Activated CD4-positive, CD25-positive, alpha-beta regulatory T cell treated with anti-CD3 and anti-CD28 coated beads, Interleukin-2, amount 50 U/mL, for 72 hours (primary cell): ENCODE data around the gene ART4.

Experiments used
- DNase-seq: peaks from one replicate; pipeline ENCODE4 v3.0.0; 2021

The ART4 gene

GRCh38 chr12:14850929-14851663 is 7.8 kb upstream of the ART4 start:
- no peak for DNase-seq

- DNase-seq: no peak
Measured at GRCh38 chr12:14849661-14850060, 6.3 kb upstream of the ART4 start.

GRCh38 chr12:14846876-14847580 is 3.7 kb upstream of the ART4 start:
- no peak for DNase-seq

GRCh38 chr12:14846042-14846587 is 2.8 kb upstream of the ART4 start:
- DNase-seq: no peak

GRCh38 chr12:14845350-14845750 is 2.0 kb upstream of the ART4 start:
- DNase-seq: no peak

- no peak for DNase-seq
Measured at GRCh38 chr12:14844401-14844800, 1.1 kb upstream of the ART4 start.

GRCh38 chr12:14842315-14842714 is 1.0 kb downstream of the ART4 start:
- DNase-seq: no peak

- DNase-seq: no peak
Measured at GRCh38 chr12:14841761-14842160, 1.6 kb downstream of the ART4 start.

- no peak for DNase-seq
Measured at GRCh38 chr12:14840616-14841015, 2.7 kb downstream of the ART4 start.

GRCh38 chr12:14839262-14839661 is 4.1 kb downstream of the ART4 start:
- no peak for DNase-seq

GRCh38 chr12:14836336-14837210 is 6.8 kb downstream of the ART4 start:
- DNase-seq: no peak

GRCh38 chr12:14834509-14834908 is 8.8 kb downstream of the ART4 start:
- DNase-seq: no peak

- DNase-seq: no peak
Measured at GRCh38 chr12:14833952-14834351, 9.4 kb downstream of the ART4 start.

- no peak for DNase-seq
Measured at GRCh38 chr12:14833336-14833735, 10.0 kb downstream of the ART4 start.

- DNase-seq: no peak
Measured at GRCh38 chr12:14828892-14829291, 14.4 kb downstream of the ART4 start.

GRCh38 chr12:14827043-14827442 is 16.3 kb downstream of the ART4 start:
- DNase-seq: no peak

GRCh38 chr12:14826491-14826890 is 16.8 kb downstream of the ART4 start:
- no peak for DNase-seq

GRCh38 chr12:14825256-14825655 is 18.1 kb downstream of the ART4 start:
- no peak for DNase-seq

GRCh38 chr12:14824012-14824634 is 19.2 kb downstream of the ART4 start:
- DNase-seq: no peak

GRCh38 chr12:14814014-14814413 is 29.3 kb downstream of the ART4 start, which contains the start of gene SMCO3:
Gene SMCO3, minus strand, starts transcription at chr12:14814182. Its CDS starts 7,502 bp downstream, at chr12:14806680.
- no peak for DNase-seq

GRCh38 chr12:14811486-14811885 is 31.8 kb downstream of the ART4 start:
- DNase-seq: no peak

GRCh38 chr12:14810953-14811483 is 32.3 kb downstream of the ART4 start:
- no peak for DNase-seq
